C4-2B (cell line): ENCODE data around the gene CD274.
A peak's percentile ranks its signal among the peaks of the same experiment; 100 is the strongest.

Source experiments
- ZFX ChIP-seq: fragments of 450-650 bp; IDR thresholded peaks from 2 replicates; pipeline ENCODE4 v1.6.1; 2017
- TF ChIP-seq, protein P1 (sequence below): fragments of 450-650 bp; conservative IDR thresholded peaks from 2 replicates; pipeline ENCODE4 v1.5.1; 2017; ENCODE audit warnings: mild to moderate bottlenecking

DNA sequence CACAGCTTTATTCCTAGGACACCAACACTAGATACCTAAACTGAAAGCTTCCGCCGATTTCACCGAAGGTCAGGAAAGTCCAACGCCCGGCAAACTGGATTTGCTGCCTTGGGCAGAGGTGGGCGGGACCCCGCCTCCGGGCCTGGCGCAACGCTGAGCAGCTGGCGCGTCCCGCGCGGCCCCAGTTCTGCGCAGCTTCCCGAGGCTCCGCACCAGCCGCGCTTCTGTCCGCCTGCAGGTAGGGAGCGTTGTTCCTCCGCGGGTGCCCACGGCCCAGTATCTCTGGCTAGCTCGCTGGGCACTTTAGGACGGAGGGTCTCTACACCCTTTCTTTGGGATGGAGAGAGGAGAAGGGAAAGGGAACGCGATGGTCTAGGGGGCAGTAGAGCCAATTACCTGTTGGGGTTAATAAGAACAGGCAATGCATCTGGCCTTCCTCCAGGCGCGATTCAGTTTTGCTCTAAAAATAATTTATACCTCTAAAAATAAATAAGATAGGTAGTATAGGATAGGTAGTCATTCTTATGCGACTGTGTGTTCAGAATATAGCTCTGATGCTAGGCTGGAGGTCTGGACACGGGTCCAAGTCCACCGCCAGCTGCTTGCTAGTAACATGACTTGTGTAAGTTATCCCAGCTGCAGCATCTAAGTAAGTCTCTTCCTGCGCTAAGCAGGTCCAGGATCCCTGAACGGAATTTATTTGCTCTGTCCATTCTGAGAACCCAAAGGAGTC lies at the start of gene CD274:
- TF ChIP-seq, protein P1, sequence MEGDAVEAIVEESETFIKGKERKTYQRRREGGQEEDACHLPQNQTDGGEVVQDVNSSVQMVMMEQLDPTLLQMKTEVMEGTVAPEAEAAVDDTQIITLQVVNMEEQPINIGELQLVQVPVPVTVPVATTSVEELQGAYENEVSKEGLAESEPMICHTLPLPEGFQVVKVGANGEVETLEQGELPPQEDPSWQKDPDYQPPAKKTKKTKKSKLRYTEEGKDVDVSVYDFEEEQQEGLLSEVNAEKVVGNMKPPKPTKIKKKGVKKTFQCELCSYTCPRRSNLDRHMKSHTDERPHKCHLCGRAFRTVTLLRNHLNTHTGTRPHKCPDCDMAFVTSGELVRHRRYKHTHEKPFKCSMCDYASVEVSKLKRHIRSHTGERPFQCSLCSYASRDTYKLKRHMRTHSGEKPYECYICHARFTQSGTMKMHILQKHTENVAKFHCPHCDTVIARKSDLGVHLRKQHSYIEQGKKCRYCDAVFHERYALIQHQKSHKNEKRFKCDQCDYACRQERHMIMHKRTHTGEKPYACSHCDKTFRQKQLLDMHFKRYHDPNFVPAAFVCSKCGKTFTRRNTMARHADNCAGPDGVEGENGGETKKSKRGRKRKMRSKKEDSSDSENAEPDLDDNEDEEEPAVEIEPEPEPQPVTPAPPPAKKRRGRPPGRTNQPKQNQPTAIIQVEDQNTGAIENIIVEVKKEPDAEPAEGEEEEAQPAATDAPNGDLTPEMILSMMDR, result peak; percentile 90
- TF ChIP-seq ZFX, result no peak
